ENCODE results near the gene PALD1. TPM values are rescaled to one million over a fixed set of nuclear protein-coding genes. Genes with fewer than 3 reads are reported as not detected.
A peak's percentile ranks its signal among the peaks of the same experiment; 100 is the strongest.

The PALD1 gene
- total and polyA plus RNA-seq, 9 of the 15 experiments (the other 6 are each of a cell fraction or from before 2014, with no cell fraction given): 0.03 to 0.29 (median 0.09) TPM; not detected in 2

DNA sequence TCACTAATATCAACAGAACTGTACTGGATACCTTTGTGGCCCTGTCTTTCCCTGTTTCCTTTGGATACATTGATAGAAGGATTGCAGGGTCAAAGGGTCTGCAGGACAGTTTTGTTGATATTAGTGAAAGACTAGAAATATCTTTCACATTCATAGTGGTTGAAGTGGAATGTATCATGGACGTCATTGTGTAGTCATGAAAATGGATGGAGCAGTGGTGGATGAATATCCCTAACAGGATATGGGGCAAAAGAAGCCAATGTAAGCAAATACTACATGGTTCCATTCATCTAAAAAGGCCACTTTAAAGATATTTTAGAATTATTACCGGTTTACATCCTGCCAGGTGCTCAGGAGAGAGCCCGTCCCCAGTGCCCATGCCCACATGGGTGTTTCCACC lies 23.8 kb downstream of the PALD1 start:
- H4K20me1 ChIP-seq (replicated peaks; ENCODE audit: control insufficient read depth, insufficient read depth, low read length): no peaks in the 10 kb centered on the region; the same call in 1 of the 2 replicates
- peaks cover 30 to 69% of the 10 kb centered on the region in 2 experiments for H3K27me3 ChIP-seq (ENCODE audit: control insufficient read depth in 2 of 2, insufficient read depth in 2 of 2, low read length in 2 of 2)
- H3K4me2 ChIP-seq (ENCODE audit: insufficient read depth, low read length): no peak overlapping the region
- no peak overlapping the region for H2AFZ ChIP-seq (ENCODE audit: low read depth, low read length)
- H3K9me3 ChIP-seq (replicated peaks; ENCODE audit: control insufficient read depth, insufficient read depth, low read depth, low read length): no peaks in the 10 kb centered on the region
- H3K4me3 ChIP-seq: no peak overlapping the region
- no peaks in the 10 kb centered on the region for H3K36me3 ChIP-seq (ENCODE audit: control insufficient read depth, insufficient read depth, low read length)
- no peaks in the 10 kb centered on the region for H3K79me2 ChIP-seq (ENCODE audit: control insufficient read depth, insufficient read depth, low read length)
- in situ Hi-C loops (cut with MboI): no loop called here
- ATAC-seq (no peak), FAIRE-seq (no peak), DNase-seq (ENCODE audit: extremely low read depth in 1 of 4, low spot score in 3 of 4) (no peak)
- no peaks in the 10 kb centered on the region for H3K4me1 ChIP-seq (replicated peaks in 1 of 2; ENCODE audit: control insufficient read depth in 2 of 2, insufficient read depth in 2 of 2, low read length in 2 of 2)
- BruUV-seq (replicated peaks): no TSS peak
- no peak overlapping the region for H3K9ac ChIP-seq (ENCODE audit: insufficient read depth in 1 of 2, low read depth in 2 of 2, low read length in 2 of 2)
- CTCF ChIA-PET (ENCODE audit: low intra/inter-chr PET ratio): no interaction called here
- no peak for TF ChIP-seq ZNF584 (CRISPR knock-in tag; IDR thresholded peaks at IDR 0.05; ENCODE audit: low read depth)
- no peak for TF ChIP-seq HDAC6 (IDR thresholded peaks at IDR 0.05; ENCODE audit: low read depth, low read length)
- no peak for TF ChIP-seq FIP1L1 (IDR thresholded peaks at IDR 0.05; ENCODE audit: low read depth, low read length, poor library complexity, severe bottlenecking)
- no peak for TF ChIP-seq MEF2A (IDR thresholded peaks at IDR 0.05; ENCODE audit: control insufficient read depth, low read depth, low read length)
- H3K27ac ChIP-seq (ENCODE audit: extremely low read depth, low read depth, low read length): no peak overlapping the region
- 8% methylated on average over 3 of the region's 3 CpGs for WGBS (ENCODE audit: insufficient coverage, low coverage, missing lambda C conversion rate)
- POLR2A ChIA-PET: interaction anchor here (0.8 kb wide), 1 partner anchor 635 kb away, joined by 3 read pairs; no protein-coding TSS in a partner anchor
- H3K9me1 ChIP-seq (ENCODE audit: control insufficient read depth, insufficient read depth, low read length): no peaks in the 10 kb centered on the region
- intact Hi-C loops (cut with micrococcal nuclease): no loop called here

- Histone ChIP-seq H2AFZ (ENCODE audit: low read depth, low read length) (no peak overlapping the region), H3K4me1 (replicated peaks in 1 of 2; ENCODE audit: control insufficient read depth in 2 of 2, insufficient read depth in 2 of 2, low read length in 2 of 2) (no peaks in the 10 kb centered on the region), H4K20me1 (replicated peaks; ENCODE audit: control insufficient read depth, insufficient read depth, low read length) (no peaks in the 10 kb centered on the region; the same call in 1 of the 2 replicates), H3K27me3 (ENCODE audit: control insufficient read depth in 2 of 2, insufficient read depth in 2 of 2, low read length in 2 of 2) (peaks cover 32 to 76% of the 10 kb centered on the region in 2 experiments), H3K27ac (ENCODE audit: extremely low read depth, low read depth, low read length) (no peak overlapping the region), H3K79me2 (ENCODE audit: control insufficient read depth, insufficient read depth, low read length) (no peaks in the 10 kb centered on the region), H3K9me1 (ENCODE audit: control insufficient read depth, insufficient read depth, low read length) (no peaks in the 10 kb centered on the region), H3K9ac (ENCODE audit: insufficient read depth in 1 of 2, low read depth in 2 of 2, low read length in 2 of 2) (no peak overlapping the region), H3K4me2 (ENCODE audit: insufficient read depth, low read length) (no peak overlapping the region), H3K36me3 (ENCODE audit: control insufficient read depth, insufficient read depth, low read length) (no peaks in the 10 kb centered on the region), H3K4me3 (no peak overlapping the region), H3K9me3 (replicated peaks; ENCODE audit: control insufficient read depth, insufficient read depth, low read depth, low read length) (no peaks in the 10 kb centered on the region)
- TF ChIP-seq KAT2B (IDR thresholded peaks at IDR 0.05; ENCODE audit: low read depth, low read length) (no peak), NRF1 (conservative IDR thresholded peaks at IDR 0.05 in 1 of 2, IDR thresholded peaks at IDR 0.05 in 1 of 2) (peak in 1 of 2 experiments; percentile 12; a peak in 1 of 4 replicates)
- ChIA-PET CTCF (ENCODE audit: low intra/inter-chr PET ratio) (no interaction called here), POLR2A (interaction anchor here (1.0 kb wide), 2 partner anchors 15 to 27 kb away, joined by 3 read pairs; no protein-coding TSS in a partner anchor)
- 13% methylated on average over 7 of the region's 7 CpGs for WGBS (ENCODE audit: insufficient coverage, low coverage, missing lambda C conversion rate)
- FAIRE-seq (no peak), DNase-seq (ENCODE audit: extremely low read depth in 1 of 4, low spot score in 3 of 4) (no peak), ATAC-seq (no peak)
- intact Hi-C loops (cut with micrococcal nuclease) (no loop called here), in situ Hi-C loops (cut with MboI) (no loop called here)
- no TSS peak for BruUV-seq (replicated peaks)
Observed at GRCh38 chr10:70503776-70504175, 25.2 kb downstream of the PALD1 start.
